NB4 (cell line): ENCODE results near the gene FBP1.

Experiments used
- DNase-seq: peaks from one replicate; pipeline ENCODE4 v3.0.0; 2010; ENCODE audit warnings: low read depth
- H3K4me3 ChIP-seq: one replicate; pipeline ENCODE4 v1.5.1; 2011; ENCODE audit warnings: mild to moderate bottlenecking, low read depth, low read length, moderate library complexity
- CTCF ChIP-seq: IDR thresholded peaks from one replicate; pipeline ENCODE4 v1.5.1; 2012; ENCODE audit warnings: low read depth, low read length
- MAX ChIP-seq: IDR thresholded peaks from 2 replicates; pipeline ENCODE4 v1.6.1; 2011; ENCODE audit warnings: low read depth, low read length
- MYC ChIP-seq: IDR thresholded peaks from 2 replicates; pipeline ENCODE4 v1.6.1; 2011; ENCODE audit warnings: low read depth, low read length
- POLR2A ChIP-seq: IDR thresholded peaks from 2 replicates; pipeline ENCODE4 v1.6.1; 2011; ENCODE audit warnings: mild to moderate bottlenecking; ENCODE audit not compliant: insufficient read length; ENCODE audit errors: extremely low read depth

The FBP1 gene

GRCh38 chr9:94642501-94642900 lies 3.2 kb upstream of the FBP1 start:
- no peak overlapping the region for H3K4me3 ChIP-seq
- no peak for TF ChIP-seq MAX
- no peak for TF ChIP-seq CTCF

GRCh38 chr9:94639999-94640376 lies 670 bp upstream of the FBP1 start:
- DNase-seq: no peak
- no peak for TF ChIP-seq POLR2A
- TF ChIP-seq CTCF: no peak
- no peak for TF ChIP-seq MAX
- peak overlapping the region; percentile 32 for H3K4me3 ChIP-seq

More at GRCh38 chr9:94642501-94642900, 3.2 kb upstream of the FBP1 start:
- DNase-seq: peak; percentile 65

- DNase-seq: peak; percentile 39
- TF ChIP-seq POLR2A (no peak), CTCF (no peak), MAX (no peak), MYC (no peak)
- no peak overlapping the region for H3K4me3 ChIP-seq
These were observed 820 bp downstream of the FBP1 start for GRCh38 chr9:94638335-94639060.

- H3K4me3 ChIP-seq: no peak overlapping the region
- TF ChIP-seq MYC (no peak), MAX (no peak), POLR2A (no peak), CTCF (no peak)
- DNase-seq: no peak
These were observed 6.6 kb downstream of the FBP1 start for GRCh38 chr9:94632737-94633136.

GRCh38 chr9:94631599-94631998 lies 7.7 kb downstream of the FBP1 start:
- no peak for DNase-seq
- no peak overlapping the region for H3K4me3 ChIP-seq
- TF ChIP-seq MYC: no peak
- no peak for TF ChIP-seq MAX
- TF ChIP-seq CTCF: no peak
